Urothelium cell line (cell line): ENCODE data around the gene ZNF286A.
"Not testable (repeated sequence)": the region's sequence is repeated elsewhere in the genome, so short reads cannot be mapped to it uniquely, and the experiment has no call there.

Experiments used
- DNase-seq: peaks from one replicate; pipeline ENCODE4 v3.0.0; 2011; ENCODE audit warnings: low spot score, mixed read lengths
- FAIRE-seq: peaks from 2 replicates; lab custom pipeline; 2011; peaks lifted over from hg19 to GRCh38; lab: Jason Lieb, UNC

Gene ZNF286A

GRCh38 chr17:15687494-15687893 is 12.1 kb upstream of the ZNF286A start:
- FAIRE-seq, DNase-seq: not testable (repeated sequence)

- not testable (repeated sequence) for DNase-seq, FAIRE-seq
These were observed 585 bp upstream of the ZNF286A start for GRCh38 chr17:15698967-15699366.

GRCh38 chr17:15699937-15700336 is 385 bp downstream of the ZNF286A start:
- not testable (repeated sequence) for DNase-seq, FAIRE-seq

GRCh38 chr17:15704239-15704638 is 4.7 kb downstream of the ZNF286A start:
- not testable (repeated sequence) for FAIRE-seq, DNase-seq

DNA sequence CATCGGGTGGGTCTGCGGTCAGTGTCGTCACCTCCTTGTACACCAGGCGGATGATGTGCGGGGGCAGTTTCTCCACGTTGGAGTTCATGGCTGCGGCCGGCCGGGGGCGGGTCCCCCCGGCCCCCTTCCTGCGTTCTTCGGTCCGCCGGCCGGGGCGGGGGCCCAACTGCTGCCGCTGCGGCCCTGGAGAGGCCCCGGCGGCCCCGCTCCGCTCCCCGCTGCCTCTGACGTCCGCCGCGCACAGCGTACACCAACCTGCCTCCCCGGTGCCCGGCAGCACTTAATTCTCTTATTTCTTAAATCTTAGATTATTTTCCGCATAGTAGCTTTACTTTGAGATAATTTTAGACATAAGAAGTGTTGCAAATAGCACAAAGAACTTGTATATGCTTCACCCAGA is 5.3 kb downstream of the ZNF286A start:
- DNase-seq, FAIRE-seq: not testable (repeated sequence)

DNA sequence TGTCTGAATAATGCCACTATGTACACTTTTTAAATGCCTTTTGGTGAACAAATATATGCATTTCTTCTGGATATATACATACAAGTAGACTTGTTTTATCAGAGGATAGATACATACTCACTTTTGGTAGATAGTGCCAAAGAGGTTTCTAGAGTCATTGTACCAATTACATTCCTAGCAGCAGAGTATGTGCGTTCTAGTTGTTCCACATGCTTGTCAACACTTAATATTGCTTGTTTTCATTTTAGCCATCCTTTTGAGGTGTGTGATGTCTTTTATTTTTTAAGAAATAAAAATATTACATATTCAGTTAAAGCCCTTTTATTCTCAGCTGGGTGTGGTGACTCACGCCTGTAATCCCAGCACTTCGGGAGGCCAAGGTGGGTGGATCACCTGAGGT is 9.3 kb downstream of the ZNF286A start:
- DNase-seq, FAIRE-seq: not testable (repeated sequence)

DNA sequence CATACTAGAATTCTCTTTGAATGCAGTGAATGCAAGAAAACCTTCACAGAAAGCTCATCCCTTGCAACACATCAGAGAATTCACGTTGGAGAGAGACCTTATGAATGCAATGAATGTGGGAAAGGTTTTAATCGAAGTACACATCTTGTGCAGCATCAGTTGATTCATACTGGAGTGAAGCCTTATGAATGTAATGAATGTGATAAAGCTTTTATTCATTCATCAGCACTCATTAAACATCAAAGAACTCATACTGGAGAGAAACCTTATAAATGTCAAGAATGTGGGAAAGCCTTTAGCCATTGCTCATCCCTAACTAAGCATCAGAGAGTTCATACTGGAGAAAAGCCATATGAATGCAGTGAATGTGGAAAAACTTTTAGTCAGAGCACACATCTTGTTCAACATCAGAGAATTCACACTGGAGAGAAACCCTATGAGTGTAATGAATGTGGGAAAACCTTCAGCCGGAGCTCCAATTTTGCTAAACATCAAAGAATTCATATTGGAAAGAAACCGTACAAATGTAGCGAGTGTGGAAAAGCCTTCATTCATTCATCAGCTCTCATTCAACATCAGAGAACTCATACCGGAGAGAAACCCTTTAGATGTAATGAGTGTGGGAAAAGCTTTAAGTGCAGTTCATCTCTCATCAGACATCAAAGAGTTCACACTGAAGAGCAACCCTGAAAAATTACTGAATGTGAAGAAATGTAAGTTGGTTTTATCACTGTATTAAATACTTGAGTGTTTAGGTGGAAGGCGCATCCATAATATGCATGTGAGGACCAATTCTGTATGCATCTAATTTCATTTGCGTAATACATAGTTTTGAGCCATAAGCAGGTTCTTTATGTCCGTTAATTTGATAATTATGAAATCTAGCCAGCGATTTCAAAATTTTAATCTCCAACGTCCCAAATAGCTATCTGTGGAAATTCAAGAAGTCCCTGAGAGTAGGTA is 17.3 kb downstream of the ZNF286A start:
- DNase-seq, FAIRE-seq: not testable (repeated sequence)

DNA sequence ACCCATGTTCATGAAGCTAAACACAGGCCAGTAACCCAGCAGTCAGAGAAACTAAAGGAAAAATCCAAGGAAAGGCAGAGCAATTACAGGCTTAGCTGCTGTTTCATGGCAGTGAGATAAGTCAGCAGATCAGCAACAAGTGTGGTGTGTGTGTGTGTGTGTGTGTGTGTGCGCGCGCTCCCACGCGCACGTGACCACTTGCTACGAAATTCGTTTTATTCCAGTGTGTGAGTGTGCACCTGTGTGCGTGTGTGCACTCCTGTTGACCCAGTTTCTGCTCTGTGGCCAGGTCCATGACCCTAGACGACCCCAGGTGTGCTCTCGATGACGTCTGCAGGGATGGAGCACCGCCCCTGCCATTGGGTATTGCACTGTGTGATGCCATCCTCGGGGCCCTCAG is 31.0 kb downstream of the ZNF286A start:
- not testable (repeated sequence) for DNase-seq, FAIRE-seq

GRCh38 chr17:15731900-15732299 is 32.3 kb downstream of the ZNF286A start, which contains the start of gene TBC1D26:
Gene TBC1D26 (plus strand): TSS chr17:15732283. CDS start chr17:15735349, 3,066 bp downstream.
- FAIRE-seq, DNase-seq: not testable (repeated sequence)

- FAIRE-seq, DNase-seq: not testable (repeated sequence)
These were observed 33.7 kb downstream of the ZNF286A start for GRCh38 chr17:15733174-15733789.

DNA sequence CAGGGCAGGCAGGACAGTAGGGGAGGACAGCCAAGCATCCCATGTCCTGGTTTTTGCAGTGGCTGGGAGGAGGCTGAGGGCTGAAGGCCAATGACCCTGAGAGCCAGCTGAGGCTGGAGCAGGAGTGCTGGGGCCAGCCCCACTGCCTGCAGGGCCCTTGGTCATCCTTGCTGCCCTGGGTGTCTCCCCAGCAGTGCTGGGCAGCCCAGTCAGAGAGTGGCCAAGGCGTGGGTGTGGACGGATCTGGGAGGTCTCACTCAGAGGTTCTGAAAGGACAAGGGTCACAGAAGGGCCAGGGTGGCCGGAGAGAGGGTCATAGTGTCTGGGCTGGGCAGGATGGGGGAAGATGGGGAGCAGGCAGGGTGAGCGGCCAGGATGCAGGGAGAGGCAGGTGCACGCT is 37.0 kb downstream of the ZNF286A start:
- FAIRE-seq, result peak; percentile 59
- not testable (repeated sequence) for DNase-seq

- DNase-seq, result no peak
These were observed 38.5 kb downstream of the ZNF286A start for GRCh38 chr17:15738066-15738465.

GRCh38 chr17:15739259-15739658 is 39.7 kb downstream of the ZNF286A start:
- peak; percentile 44 for FAIRE-seq
- not testable (repeated sequence) for DNase-seq

More at GRCh38 chr17:15738066-15738465, 38.5 kb downstream of the ZNF286A start:
- no peak for FAIRE-seq

DNA sequence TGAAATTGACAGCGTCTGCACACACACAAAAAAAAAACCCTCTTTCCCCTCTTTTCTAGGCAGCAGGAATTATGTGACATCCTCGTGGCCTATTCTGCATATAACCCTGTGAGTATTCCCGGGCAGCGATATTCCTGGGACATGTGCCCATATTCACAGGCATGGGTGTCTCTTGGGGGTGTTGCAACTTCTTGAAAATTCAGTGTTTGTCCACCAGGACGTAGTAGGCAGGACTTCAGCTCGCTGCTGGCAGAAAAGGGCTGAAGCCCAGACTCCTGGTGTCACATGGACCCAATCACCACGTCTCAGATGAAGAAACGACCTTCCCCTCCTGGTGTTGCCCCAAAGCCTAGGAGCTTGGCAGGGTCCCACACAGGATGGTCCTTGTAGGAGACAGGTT is 40.5 kb downstream of the ZNF286A start:
- FAIRE-seq, result peak; percentile 17
- DNase-seq, result not testable (repeated sequence)

- FAIRE-seq, result no peak
- DNase-seq, result no peak
These were observed 41.1 kb downstream of the ZNF286A start for GRCh38 chr17:15740570-15741120.

GRCh38 chr17:15741624-15742023 is 42.1 kb downstream of the ZNF286A start:
- DNase-seq (no peak), FAIRE-seq (no peak)

DNA sequence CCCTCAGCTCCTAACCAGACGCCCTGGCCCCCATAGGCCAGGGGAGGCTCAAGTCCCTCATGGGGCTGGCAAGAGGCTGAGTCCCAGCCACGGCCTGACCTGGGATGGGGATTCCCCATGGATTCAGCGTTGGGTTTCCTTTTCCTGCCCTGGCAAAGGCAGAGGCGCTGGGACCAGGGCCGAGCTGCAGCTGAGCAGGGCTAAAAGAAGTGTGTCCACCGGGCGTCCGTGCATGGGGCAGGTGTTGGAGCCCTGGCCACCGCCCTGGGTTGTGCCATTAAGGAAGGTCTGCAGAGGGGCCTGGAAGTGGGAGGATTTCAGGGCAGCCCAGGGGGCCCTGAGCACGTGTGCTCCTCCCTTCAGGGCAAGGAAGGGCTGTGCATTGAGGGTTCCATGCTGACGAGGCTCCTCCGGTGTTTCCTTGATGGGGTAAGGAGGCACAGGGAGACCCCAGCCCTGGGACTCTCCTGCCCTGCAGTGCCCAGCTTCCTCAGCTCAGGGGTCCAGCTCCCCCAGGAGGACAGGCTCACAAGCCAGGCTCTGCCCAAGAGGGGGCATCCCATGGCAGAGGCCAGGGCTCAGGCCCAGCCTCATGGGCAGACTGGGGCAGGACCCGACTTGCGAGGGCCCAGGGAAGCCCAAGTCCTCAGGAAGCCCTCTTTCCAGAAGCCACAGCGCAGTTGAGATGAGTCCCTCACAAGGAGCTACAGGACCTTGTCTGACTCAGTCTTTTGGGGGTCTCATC is 42.7 kb downstream of the ZNF286A start:
- DNase-seq (no peak), FAIRE-seq (no peak)

- FAIRE-seq, result no peak
- DNase-seq, result no peak
These were observed 43.4 kb downstream of the ZNF286A start for GRCh38 chr17:15742921-15743320.

- DNase-seq (no peak), FAIRE-seq (no peak)
These were observed 44.6 kb downstream of the ZNF286A start for GRCh38 chr17:15744074-15744676.

DNA sequence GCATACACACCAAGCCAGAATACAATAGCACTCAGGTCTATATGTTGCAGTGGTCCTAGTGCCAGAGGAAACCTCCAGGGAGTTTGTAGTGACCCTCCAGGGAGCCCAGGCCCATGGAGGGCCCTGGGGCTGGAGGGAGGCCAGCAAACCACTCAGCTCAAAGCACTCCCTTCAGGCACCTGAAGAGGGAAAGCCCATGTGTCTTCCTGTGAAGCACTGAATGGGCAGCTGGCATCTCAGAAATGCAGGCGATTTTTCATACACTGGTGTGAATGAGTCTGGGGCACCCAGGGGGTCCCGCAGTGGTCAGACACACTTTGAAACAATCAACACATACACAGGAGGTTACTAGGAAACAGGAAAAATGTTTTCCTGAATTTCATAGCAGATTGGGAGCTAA is 45.3 kb downstream of the ZNF286A start:
- no peak for FAIRE-seq
- DNase-seq, result no peak
